Vagina (tissue), 2 donors: ENCODE measurements around the gene CDH18. TPM values are rescaled to one million over a fixed set of nuclear protein-coding genes. Genes with fewer than 3 reads are reported as not detected.

Source experiments
- DNase-seq, 2 donors: peaks; one replicate each; pipeline ENCODE4 v3.0.0-alpha.2; 2017; ENCODE audit errors: extremely low spot score in 2 of 2
- H3K27ac ChIP-seq: fragments of 200-600 bp; sonication (generic); one replicate; pipeline ENCODE4 v1.5.1; 2019
- H3K27me3 ChIP-seq: fragments of 200-600 bp; sonication (generic); one replicate; pipeline ENCODE4 v1.5.1; 2019
- H3K36me3 ChIP-seq, 2 donors: fragments of 200-600 bp; sonication (generic); one replicate each; pipeline ENCODE4 v1.5.1; 2017 to 2019
- H3K4me1 ChIP-seq: fragments of 200-600 bp; sonication (generic); one replicate; pipeline ENCODE4 v1.5.1; 2019
- H3K4me3 ChIP-seq, 2 donors: fragments of 200-600 bp; sonication (generic); 1 replicate in 1 of 2; 2 replicates in 1 of 2; pipeline ENCODE4 v1.5.1; 2016 to 2019
- H3K9me3 ChIP-seq: fragments of 200-600 bp; sonication (generic); one replicate; pipeline ENCODE4 v1.5.1; 2019
- POLR2A ChIP-seq, 2 donors: fragments of 450-650 bp; IDR thresholded peaks; one replicate each; pipeline ENCODE4 v1.6.1; 2017; ENCODE audit warnings: antibody characterized with exemption in 2 of 2, mild to moderate bottlenecking in 2 of 2, moderate library complexity in 2 of 2
- POLR2AphosphoS5 ChIP-seq, 2 donors: sonication (generic); formaldehyde crosslinking; IDR thresholded peaks; one replicate each; pipeline ENCODE4 v1.9.0; 2017; ENCODE audit warnings: antibody characterized with exemption in 2 of 2, mild to moderate bottlenecking in 2 of 2, low read depth in 1 of 2; ENCODE audit not compliant: insufficient read depth in 1 of 2
- intact Hi-C: fragments of 100-400 bp; cut with DNase I; formaldehyde crosslinking; loops from one replicate; pipeline ENCODE4 v1.15.1; 2023
- total RNA-seq: library from RNA; depleted of rRNA; stranded (reverse); fragments of >200 nt; gene quantifications from one replicate; pipeline ENCODE4 v1.2.3, GENCODE V29; 2016
- TF ChIP-seq, protein P1 (sequence below), 3 experiments: fragments of 450-650 bp in 2 of 3; fragments of 200-600 bp in 1 of 3; sonication (generic) in 1 of 3; IDR thresholded peaks; one replicate each; pipeline ENCODE4 v1.5.1; 2017 to 2019; ENCODE audit warnings: antibody characterized with exemption in 3 of 3, mild to moderate bottlenecking in 2 of 3, moderate library complexity in 2 of 3

CDH18 gene
- total RNA-seq, 1 donor from 2014 or later: not detected

- intact Hi-C loops: no loop called here
- no peak for DNase-seq
- Histone ChIP-seq H3K36me3 (no peaks in the 10 kb centered on the region), H3K27me3 (no peaks in the 10 kb centered on the region), H3K4me3 (no peak overlapping the region), H3K4me1 (no peaks in the 10 kb centered on the region), H3K27ac (no peak overlapping the region), H3K9me3 (no peaks in the 10 kb centered on the region)
- TF ChIP-seq, protein P1, sequence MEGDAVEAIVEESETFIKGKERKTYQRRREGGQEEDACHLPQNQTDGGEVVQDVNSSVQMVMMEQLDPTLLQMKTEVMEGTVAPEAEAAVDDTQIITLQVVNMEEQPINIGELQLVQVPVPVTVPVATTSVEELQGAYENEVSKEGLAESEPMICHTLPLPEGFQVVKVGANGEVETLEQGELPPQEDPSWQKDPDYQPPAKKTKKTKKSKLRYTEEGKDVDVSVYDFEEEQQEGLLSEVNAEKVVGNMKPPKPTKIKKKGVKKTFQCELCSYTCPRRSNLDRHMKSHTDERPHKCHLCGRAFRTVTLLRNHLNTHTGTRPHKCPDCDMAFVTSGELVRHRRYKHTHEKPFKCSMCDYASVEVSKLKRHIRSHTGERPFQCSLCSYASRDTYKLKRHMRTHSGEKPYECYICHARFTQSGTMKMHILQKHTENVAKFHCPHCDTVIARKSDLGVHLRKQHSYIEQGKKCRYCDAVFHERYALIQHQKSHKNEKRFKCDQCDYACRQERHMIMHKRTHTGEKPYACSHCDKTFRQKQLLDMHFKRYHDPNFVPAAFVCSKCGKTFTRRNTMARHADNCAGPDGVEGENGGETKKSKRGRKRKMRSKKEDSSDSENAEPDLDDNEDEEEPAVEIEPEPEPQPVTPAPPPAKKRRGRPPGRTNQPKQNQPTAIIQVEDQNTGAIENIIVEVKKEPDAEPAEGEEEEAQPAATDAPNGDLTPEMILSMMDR (IDR thresholded peaks at IDR 0.05): no peak
- no peak for TF ChIP-seq POLR2A (IDR thresholded peaks at IDR 0.05)
- no peak for TF ChIP-seq POLR2AphosphoS5 (IDR thresholded peaks at IDR 0.05; ENCODE audit: insufficient read depth in 1 of 2, low read depth in 1 of 2)
These were observed 453.2 kb downstream of the CDH18 start for GRCh38 chr5:19534751-19535150.

DNA sequence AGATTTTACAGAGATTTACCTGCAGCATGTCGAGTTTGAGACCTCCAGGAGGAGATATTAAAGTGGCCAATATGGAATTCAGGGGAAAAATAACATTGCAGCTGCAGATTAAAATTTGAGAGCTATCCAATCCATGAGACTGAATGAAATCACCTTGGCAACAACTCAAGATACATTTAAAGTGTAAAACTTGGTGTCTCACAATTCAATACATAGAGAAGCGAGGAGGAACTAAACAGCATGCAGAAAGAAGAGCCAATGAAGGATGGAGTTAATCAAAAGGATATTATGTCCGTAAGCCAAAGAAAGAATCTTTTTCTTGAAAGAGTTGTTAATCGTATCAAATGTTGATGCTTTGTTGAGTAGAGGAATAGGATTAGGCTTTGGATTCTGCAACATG is 455.1 kb downstream of the CDH18 start:
- no peaks in the 10 kb centered on the region for H3K36me3 ChIP-seq
- no peaks in the 10 kb centered on the region for H3K27me3 ChIP-seq
- TF ChIP-seq, protein P1 (IDR thresholded peaks at IDR 0.05): no peak
- TF ChIP-seq POLR2A (IDR thresholded peaks at IDR 0.05) (no peak), POLR2AphosphoS5 (IDR thresholded peaks at IDR 0.05; ENCODE audit: insufficient read depth in 1 of 2, low read depth in 1 of 2) (no peak)
- no peaks in the 10 kb centered on the region for H3K9me3 ChIP-seq
- intact Hi-C loops: no loop called here
- H3K4me1 ChIP-seq: no peaks in the 10 kb centered on the region
- no peak for DNase-seq
- H3K4me3 ChIP-seq: no peak overlapping the region
- H3K27ac ChIP-seq: no peak overlapping the region

- Histone ChIP-seq H3K27ac (no peak overlapping the region), H3K27me3 (no peaks in the 10 kb centered on the region), H3K36me3 (no peaks in the 10 kb centered on the region), H3K4me1 (no peaks in the 10 kb centered on the region), H3K4me3 (no peak overlapping the region), H3K9me3 (no peaks in the 10 kb centered on the region)
- no peak for DNase-seq
- TF ChIP-seq POLR2AphosphoS5 (IDR thresholded peaks at IDR 0.05; ENCODE audit: insufficient read depth in 1 of 2, low read depth in 1 of 2): peak in 1 of 2 donors; percentile 23
- TF ChIP-seq, protein P1 (IDR thresholded peaks at IDR 0.05): no peak
- intact Hi-C loops: no loop called here
These were observed 456.5 kb downstream of the CDH18 start for GRCh38 chr5:19531374-19531952.

DNA sequence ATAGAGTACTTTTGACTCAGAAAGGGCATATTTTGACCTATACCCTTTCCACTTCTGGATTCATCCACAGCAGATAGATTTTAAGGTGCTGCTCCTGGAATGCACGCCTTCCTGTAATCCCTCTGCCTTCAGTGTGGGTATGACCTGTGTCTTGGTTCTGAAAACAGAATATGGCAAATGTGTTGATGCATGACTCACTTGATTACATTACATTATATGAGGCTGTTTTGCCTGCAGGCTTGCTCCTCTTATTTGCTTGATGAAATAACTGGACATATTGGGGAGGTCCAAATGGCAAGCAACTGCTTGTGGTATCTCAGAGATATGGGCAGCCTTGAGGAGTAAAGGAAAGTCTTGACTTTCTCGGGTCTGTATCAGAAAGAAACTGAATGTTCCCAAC is 468.6 kb downstream of the CDH18 start:
- Histone ChIP-seq H3K27me3 (no peaks in the 10 kb centered on the region), H3K36me3 (no peaks in the 10 kb centered on the region), H3K27ac (no peak overlapping the region), H3K4me3 (no peak overlapping the region), H3K9me3 (no peaks in the 10 kb centered on the region), H3K4me1 (no peaks in the 10 kb centered on the region)
- DNase-seq: no peak
- TF ChIP-seq POLR2AphosphoS5 (IDR thresholded peaks at IDR 0.05; ENCODE audit: insufficient read depth in 1 of 2, low read depth in 1 of 2) (no peak), POLR2A (IDR thresholded peaks at IDR 0.05) (no peak)
- TF ChIP-seq, protein P1 (IDR thresholded peaks at IDR 0.05): no peak
- intact Hi-C loops: no loop called here

DNA sequence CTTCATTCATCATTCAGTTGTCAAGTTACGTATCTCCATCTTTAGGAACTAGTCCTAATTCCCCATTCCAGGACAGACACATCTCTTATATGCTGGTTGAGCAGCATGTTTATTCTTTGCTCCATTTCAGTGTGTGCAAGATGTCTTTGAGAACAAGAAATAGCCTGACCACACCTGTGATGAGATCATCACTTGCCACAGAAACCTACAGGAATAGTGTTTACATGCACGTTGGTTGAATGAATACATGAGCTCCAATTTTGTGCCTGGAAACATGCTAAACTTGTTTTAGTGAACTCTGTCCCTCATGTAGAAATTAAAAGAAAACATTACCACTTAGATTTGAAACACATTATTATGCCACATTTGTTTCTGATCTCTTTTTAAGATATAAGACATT is 489.1 kb downstream of the CDH18 start:
- no peaks in the 10 kb centered on the region for H3K27me3 ChIP-seq
- H3K4me1 ChIP-seq: no peaks in the 10 kb centered on the region
- H3K27ac ChIP-seq: no peak overlapping the region
- no peaks in the 10 kb centered on the region for H3K36me3 ChIP-seq
- TF ChIP-seq POLR2A (IDR thresholded peaks at IDR 0.05): no peak
- TF ChIP-seq POLR2AphosphoS5 (IDR thresholded peaks at IDR 0.05; ENCODE audit: insufficient read depth in 1 of 2, low read depth in 1 of 2): peak in 1 of 2 donors; percentile 57
- TF ChIP-seq, protein P1 (IDR thresholded peaks at IDR 0.05): no peak
- intact Hi-C loops: no loop called here
- H3K9me3 ChIP-seq: no peaks in the 10 kb centered on the region
- DNase-seq: no peak
- H3K4me3 ChIP-seq: no peak overlapping the region
